Measurements from ENCODE around the gene SECISBP2L.
A peak's percentile ranks its signal among the peaks of the same experiment; 100 is the strongest.

GRCh38 chr15:48975472-48976419 lies 70.5 kb downstream of the SECISBP2L start:
- TF ChIP-seq, protein P1, sequence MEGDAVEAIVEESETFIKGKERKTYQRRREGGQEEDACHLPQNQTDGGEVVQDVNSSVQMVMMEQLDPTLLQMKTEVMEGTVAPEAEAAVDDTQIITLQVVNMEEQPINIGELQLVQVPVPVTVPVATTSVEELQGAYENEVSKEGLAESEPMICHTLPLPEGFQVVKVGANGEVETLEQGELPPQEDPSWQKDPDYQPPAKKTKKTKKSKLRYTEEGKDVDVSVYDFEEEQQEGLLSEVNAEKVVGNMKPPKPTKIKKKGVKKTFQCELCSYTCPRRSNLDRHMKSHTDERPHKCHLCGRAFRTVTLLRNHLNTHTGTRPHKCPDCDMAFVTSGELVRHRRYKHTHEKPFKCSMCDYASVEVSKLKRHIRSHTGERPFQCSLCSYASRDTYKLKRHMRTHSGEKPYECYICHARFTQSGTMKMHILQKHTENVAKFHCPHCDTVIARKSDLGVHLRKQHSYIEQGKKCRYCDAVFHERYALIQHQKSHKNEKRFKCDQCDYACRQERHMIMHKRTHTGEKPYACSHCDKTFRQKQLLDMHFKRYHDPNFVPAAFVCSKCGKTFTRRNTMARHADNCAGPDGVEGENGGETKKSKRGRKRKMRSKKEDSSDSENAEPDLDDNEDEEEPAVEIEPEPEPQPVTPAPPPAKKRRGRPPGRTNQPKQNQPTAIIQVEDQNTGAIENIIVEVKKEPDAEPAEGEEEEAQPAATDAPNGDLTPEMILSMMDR (IDR thresholded peaks at IDR 0.05; ENCODE audit: poor library complexity) = peak; percentile 75
- TF ChIP-seq EZH2 (IDR thresholded peaks at IDR 0.05; ENCODE audit: borderline replicate concordance) = no peak

Data from hepatocyte (in vitro differentiated cells).